Measurements from ENCODE around the gene MAP3K19. TPM values are rescaled to one million over a fixed set of nuclear protein-coding genes. Genes with fewer than 3 reads are reported as not detected.

The MAP3K19 gene
- total RNA-seq, 1 donor from 2014 or later = not detected

DNA sequence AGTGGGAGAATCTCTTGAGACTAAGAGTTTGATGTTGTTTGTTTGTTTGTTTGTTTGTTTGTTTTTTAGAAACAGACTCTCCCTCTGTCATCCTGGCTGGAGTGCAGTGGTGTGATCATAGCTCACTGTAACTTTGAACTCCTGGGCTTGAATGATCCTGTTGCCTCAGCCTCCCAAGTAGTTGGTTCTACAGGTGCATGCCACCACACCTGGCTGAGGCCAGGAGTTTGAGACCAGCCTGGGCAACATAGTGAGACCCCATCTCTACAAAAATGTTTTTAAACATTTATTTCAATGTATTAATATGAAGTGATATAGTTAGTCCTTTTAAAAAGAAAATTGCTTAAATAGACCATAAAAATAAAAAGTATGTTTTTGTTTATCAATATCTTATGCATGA, 35.6 kb downstream of the MAP3K19 start:
- H3K4me3 Mint-ChIP-seq (ENCODE audit: unreplicated experiment) = no peak overlapping the region
- H3K4me1 Mint-ChIP-seq (ENCODE audit: unreplicated experiment) = no peaks in the 10 kb centered on the region
- no peak overlapping the region for H3K27ac Mint-ChIP-seq (ENCODE audit: unreplicated experiment)
- H3K27me3 Mint-ChIP-seq (ENCODE audit: unreplicated experiment) = no peaks in the 10 kb centered on the region
- H3K9me3 Mint-ChIP-seq (ENCODE audit: unreplicated experiment) = no peaks in the 10 kb centered on the region
- TF ChIP-seq, protein P1, sequence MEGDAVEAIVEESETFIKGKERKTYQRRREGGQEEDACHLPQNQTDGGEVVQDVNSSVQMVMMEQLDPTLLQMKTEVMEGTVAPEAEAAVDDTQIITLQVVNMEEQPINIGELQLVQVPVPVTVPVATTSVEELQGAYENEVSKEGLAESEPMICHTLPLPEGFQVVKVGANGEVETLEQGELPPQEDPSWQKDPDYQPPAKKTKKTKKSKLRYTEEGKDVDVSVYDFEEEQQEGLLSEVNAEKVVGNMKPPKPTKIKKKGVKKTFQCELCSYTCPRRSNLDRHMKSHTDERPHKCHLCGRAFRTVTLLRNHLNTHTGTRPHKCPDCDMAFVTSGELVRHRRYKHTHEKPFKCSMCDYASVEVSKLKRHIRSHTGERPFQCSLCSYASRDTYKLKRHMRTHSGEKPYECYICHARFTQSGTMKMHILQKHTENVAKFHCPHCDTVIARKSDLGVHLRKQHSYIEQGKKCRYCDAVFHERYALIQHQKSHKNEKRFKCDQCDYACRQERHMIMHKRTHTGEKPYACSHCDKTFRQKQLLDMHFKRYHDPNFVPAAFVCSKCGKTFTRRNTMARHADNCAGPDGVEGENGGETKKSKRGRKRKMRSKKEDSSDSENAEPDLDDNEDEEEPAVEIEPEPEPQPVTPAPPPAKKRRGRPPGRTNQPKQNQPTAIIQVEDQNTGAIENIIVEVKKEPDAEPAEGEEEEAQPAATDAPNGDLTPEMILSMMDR (IDR thresholded peaks at IDR 0.05; ENCODE audit: unreplicated experiment) = no peak
- DNase-seq (ENCODE audit: low spot score) = no peak
- H3K36me3 Mint-ChIP-seq (ENCODE audit: low read depth, unreplicated experiment) = no peaks in the 10 kb centered on the region

- H3K9me3 Mint-ChIP-seq (ENCODE audit: unreplicated experiment) = no peaks in the 10 kb centered on the region
- no peaks in the 10 kb centered on the region for H3K4me1 Mint-ChIP-seq (ENCODE audit: unreplicated experiment)
- TF ChIP-seq, protein P1 (IDR thresholded peaks at IDR 0.05; ENCODE audit: unreplicated experiment) = no peak
- no peak overlapping the region for H3K4me3 Mint-ChIP-seq (ENCODE audit: unreplicated experiment)
- no peaks in the 10 kb centered on the region for H3K27me3 Mint-ChIP-seq (ENCODE audit: unreplicated experiment)
- no peak overlapping the region for H3K27ac Mint-ChIP-seq (ENCODE audit: unreplicated experiment)
- DNase-seq (ENCODE audit: low spot score) = no peak
- no peaks in the 10 kb centered on the region for H3K36me3 Mint-ChIP-seq (ENCODE audit: low read depth, unreplicated experiment)
These were observed 36.9 kb downstream of the MAP3K19 start for GRCh38 chr2:135010200-135010942.

- no peak overlapping the region for H3K4me3 Mint-ChIP-seq (ENCODE audit: unreplicated experiment)
- no peaks in the 10 kb centered on the region for H3K9me3 Mint-ChIP-seq (ENCODE audit: unreplicated experiment)
- TF ChIP-seq, protein P1 (IDR thresholded peaks at IDR 0.05; ENCODE audit: unreplicated experiment) = no peak
- no peak for DNase-seq (ENCODE audit: low spot score)
- no peaks in the 10 kb centered on the region for H3K27me3 Mint-ChIP-seq (ENCODE audit: unreplicated experiment)
- no peak overlapping the region for H3K27ac Mint-ChIP-seq (ENCODE audit: unreplicated experiment)
- no peaks in the 10 kb centered on the region for H3K36me3 Mint-ChIP-seq (ENCODE audit: low read depth, unreplicated experiment)
- no peaks in the 10 kb centered on the region for H3K4me1 Mint-ChIP-seq (ENCODE audit: unreplicated experiment)
These were observed 37.9 kb downstream of the MAP3K19 start for GRCh38 chr2:135009339-135009738.

DNA sequence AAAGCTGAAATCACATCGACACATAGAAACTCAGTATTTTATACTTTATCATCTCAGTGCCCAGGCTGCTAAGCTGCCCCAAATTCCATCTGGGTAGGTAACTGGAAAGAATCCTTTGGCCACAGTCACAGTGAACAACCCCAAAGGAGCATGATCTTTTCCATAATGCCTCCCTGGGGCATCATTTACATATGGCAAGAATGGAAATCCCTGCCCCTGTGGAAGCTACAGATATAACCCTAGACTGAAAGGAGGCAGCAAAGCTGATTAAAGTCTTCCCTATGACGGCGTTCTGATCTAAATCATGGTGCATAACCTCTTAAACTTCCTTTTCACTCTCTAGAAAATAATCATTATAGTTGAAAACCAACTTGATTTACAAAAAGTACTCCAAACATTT, 41.5 kb downstream of the MAP3K19 start:
- Mint-ChIP-seq H3K27me3 (ENCODE audit: unreplicated experiment) (no peaks in the 10 kb centered on the region), H3K9me3 (ENCODE audit: unreplicated experiment) (no peaks in the 10 kb centered on the region), H3K4me1 (ENCODE audit: unreplicated experiment) (no peaks in the 10 kb centered on the region), H3K27ac (ENCODE audit: unreplicated experiment) (no peak overlapping the region), H3K4me3 (ENCODE audit: unreplicated experiment) (no peak overlapping the region), H3K36me3 (ENCODE audit: low read depth, unreplicated experiment) (no peaks in the 10 kb centered on the region)
- DNase-seq (ENCODE audit: low spot score) = no peak
- TF ChIP-seq, protein P1 (IDR thresholded peaks at IDR 0.05; ENCODE audit: unreplicated experiment) = no peak

DNA sequence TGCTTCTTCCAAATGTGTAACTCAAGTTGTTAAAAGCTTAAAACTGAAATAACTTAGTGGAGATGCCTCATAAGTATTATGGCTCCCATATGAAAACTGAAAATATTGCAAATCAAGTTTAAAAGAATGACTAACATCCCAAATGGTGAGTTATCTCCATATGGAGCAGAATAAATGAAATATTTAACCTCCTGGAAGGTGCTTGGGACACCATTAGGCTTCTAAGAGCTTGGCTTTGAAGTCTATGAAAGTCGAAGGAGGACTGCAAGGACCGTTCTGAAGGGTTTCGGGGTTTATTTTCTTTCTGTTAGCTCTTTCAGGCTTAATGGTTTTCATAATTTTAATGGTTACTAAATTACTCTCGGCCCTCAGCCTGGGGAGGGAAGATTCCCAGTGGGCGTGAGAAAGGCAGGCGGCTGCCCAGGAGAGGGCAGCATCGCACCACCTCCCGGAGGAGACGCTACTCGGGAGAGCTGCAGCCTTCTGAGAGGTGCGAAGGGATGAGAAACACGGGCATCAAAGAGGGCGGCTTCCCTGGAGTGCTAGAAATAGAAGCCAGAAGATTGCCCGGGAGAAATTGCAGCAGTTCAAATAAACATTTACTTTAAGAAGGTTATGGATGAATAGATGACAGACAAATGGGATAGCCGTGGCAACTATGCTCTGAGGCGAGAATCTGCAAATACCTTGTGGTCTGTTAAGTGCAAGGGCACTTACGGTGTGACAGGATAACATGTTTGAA, 43.1 kb downstream of the MAP3K19 start:
- TF ChIP-seq, protein P1 (IDR thresholded peaks at IDR 0.05; ENCODE audit: unreplicated experiment) = peak; percentile 63
- peak; percentile 81 for DNase-seq (ENCODE audit: low spot score)

More for the DNA sequence above, 43.1 kb downstream of the MAP3K19 start:
- Mint-ChIP-seq H3K36me3 (ENCODE audit: low read depth, unreplicated experiment) (no peaks in the 10 kb centered on the region), H3K27me3 (ENCODE audit: unreplicated experiment) (no peaks in the 10 kb centered on the region), H3K4me3 (ENCODE audit: unreplicated experiment) (no peak overlapping the region), H3K9me3 (ENCODE audit: unreplicated experiment) (no peaks in the 10 kb centered on the region), H3K4me1 (ENCODE audit: unreplicated experiment) (no peaks in the 10 kb centered on the region), H3K27ac (ENCODE audit: unreplicated experiment) (no peak overlapping the region)

Data from endothelial cell (in vitro differentiated cells).